GM12892 (cell line): ENCODE data around the gene QTRT2.

Source experiments
- POLR2A ChIP-seq: IDR thresholded peaks from 2 replicates; pipeline ENCODE4 v1.6.1; 2011; ENCODE audit warnings: low read depth, low read length, control low read depth
- POLR2AphosphoS5 ChIP-seq: IDR thresholded peaks from 2 replicates; pipeline ENCODE4 v1.6.1; 2011; ENCODE audit warnings: low read depth, low read length, control low read depth
- TAF1 ChIP-seq: IDR thresholded peaks from 2 replicates; pipeline ENCODE4 v1.6.1; 2011; ENCODE audit warnings: low read depth, mild to moderate bottlenecking, control low read depth, low read length, borderline replicate concordance

DNA sequence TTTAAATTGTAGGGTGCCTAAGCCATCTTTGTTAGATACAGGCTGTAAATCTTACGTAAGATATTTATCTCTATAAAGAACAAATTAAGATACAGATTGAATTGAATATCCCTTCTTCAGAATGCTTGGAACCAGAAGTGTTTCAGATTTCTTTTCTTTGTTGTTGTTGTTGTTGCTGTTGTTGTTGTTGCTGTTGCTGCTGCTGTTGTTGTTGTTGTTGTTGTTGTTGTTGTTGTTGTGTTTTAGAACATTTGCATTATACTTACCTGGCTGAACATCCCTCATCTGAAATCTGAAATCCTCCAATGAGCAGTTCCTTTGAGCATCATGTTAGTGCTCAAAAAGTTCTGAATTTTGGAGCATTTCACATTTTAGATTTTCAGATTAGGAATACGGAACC lies 26.6 kb downstream of the QTRT2 start:
- no peak for TF ChIP-seq POLR2AphosphoS5
- TF ChIP-seq POLR2A = no peak
- no peak for TF ChIP-seq TAF1
